Heart left ventricle (tissue), 13 donors: ENCODE data around the gene ALDOC.

Experiments used
- POLR2A ChIP-seq, 2 donors: fragments of 450-650 bp; IDR thresholded peaks; one replicate each; pipeline ENCODE4 v1.6.1; 2017; ENCODE audit warnings: antibody characterized with exemption in 2 of 2, mild to moderate bottlenecking in 2 of 2, moderate library complexity in 2 of 2
- TF ChIP-seq, protein P1 (sequence below), 12 donors: fragments of 200-600 bp; sonication (generic) in 4 of 12; IDR thresholded peaks; one replicate each; pipeline versions ENCODE4 v1.5.0 to v1.8.0; 2018 to 2022; ENCODE audit warnings: antibody characterized with exemption in 12 of 12, mild to moderate bottlenecking in 5 of 12
- donor health status: ischemic (EF 13 %, LVEDD 7.1; RV severe dilation, severe dysfunction).
- donor health status: DM: no; HTN: yes; CAD: no.
- donor health status: DM: no; HTN: no; CAD: no.
- donor health status: ischemic (EF 25% LVEDD 6.9; RV normal size, moderate dysfunction).
- donor health status: ischemic (EF 25% LVEDD 5.7; RV mildly dilated, moderate dysfunction).
- donor health status: ischemic (EF 35%, LVEDD 5.7; RV mildly dilated, moderate dysfunction).
- donor health status: nonischemic (EF 11% LVEDD 7.7; RV severe dilation, severe dysfunction).
- donor health status: DM: yes; HTN: yes; CAD: no.
- donor health status: PGD.
- donor health status: ischemic (EF 29% LVEDD 5.4; RV normal size, mild dysfunction).
- donor health status: nonischemic (EF 23%, LVEDD 6.1; RV moderate dilation, normal function).

GRCh38 chr17:28524476-28525424 is 51.9 kb downstream of the ALDOC start:
- TF ChIP-seq, protein P1, sequence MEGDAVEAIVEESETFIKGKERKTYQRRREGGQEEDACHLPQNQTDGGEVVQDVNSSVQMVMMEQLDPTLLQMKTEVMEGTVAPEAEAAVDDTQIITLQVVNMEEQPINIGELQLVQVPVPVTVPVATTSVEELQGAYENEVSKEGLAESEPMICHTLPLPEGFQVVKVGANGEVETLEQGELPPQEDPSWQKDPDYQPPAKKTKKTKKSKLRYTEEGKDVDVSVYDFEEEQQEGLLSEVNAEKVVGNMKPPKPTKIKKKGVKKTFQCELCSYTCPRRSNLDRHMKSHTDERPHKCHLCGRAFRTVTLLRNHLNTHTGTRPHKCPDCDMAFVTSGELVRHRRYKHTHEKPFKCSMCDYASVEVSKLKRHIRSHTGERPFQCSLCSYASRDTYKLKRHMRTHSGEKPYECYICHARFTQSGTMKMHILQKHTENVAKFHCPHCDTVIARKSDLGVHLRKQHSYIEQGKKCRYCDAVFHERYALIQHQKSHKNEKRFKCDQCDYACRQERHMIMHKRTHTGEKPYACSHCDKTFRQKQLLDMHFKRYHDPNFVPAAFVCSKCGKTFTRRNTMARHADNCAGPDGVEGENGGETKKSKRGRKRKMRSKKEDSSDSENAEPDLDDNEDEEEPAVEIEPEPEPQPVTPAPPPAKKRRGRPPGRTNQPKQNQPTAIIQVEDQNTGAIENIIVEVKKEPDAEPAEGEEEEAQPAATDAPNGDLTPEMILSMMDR (IDR thresholded peaks at IDR 0.05): no peak
- no peak for TF ChIP-seq POLR2A (IDR thresholded peaks at IDR 0.05)
